HL-60 (cell line): Measurements from ENCODE around the gene XYLT1.

Experiments
- GABPA ChIP-seq: IDR thresholded peaks from 2 replicates; pipeline ENCODE4 v1.6.1; 2012; ENCODE audit warnings: low read depth
- POLR2AphosphoS5 ChIP-seq: IDR thresholded peaks from 2 replicates; pipeline ENCODE4 v1.6.1; 2012; ENCODE audit warnings: low read depth
- SPI1 ChIP-seq: IDR thresholded peaks from 2 replicates; pipeline ENCODE4 v1.6.1; 2012; ENCODE audit warnings: low read depth, mild to moderate bottlenecking, borderline replicate concordance
- TF ChIP-seq, protein P1 (sequence below): IDR thresholded peaks from one replicate; pipeline ENCODE4 v1.5.1; 2011; ENCODE audit warnings: low read length, control low read depth, inconsistent platforms; ENCODE audit not compliant: insufficient read depth
- TF ChIP-seq, protein P2 (sequence below): IDR thresholded peaks from 2 replicates; pipeline ENCODE4 v1.6.1; 2012; ENCODE audit warnings: low read depth; ENCODE audit not compliant: insufficient replicate concordance

DNA sequence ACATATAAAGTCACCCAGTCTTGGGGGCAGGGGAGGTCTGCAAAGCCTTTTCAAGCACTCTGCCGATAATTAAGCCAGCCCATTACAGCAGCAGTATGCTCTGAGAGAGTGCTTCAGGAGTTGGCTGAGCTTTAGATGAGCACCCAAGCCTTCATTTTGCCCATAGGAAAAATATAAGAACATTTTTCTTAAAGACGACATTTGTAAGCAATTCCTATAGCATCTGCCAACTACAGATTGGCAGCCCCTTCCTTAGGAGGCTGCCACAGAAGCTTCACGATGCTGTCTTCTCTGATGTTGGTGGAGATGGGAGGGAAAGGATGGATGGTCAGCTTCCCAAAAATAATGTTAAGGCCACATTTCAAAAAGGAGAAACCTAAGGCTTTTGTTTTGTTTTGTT lies 367.5 kb downstream of the XYLT1 start:
- TF ChIP-seq, protein P1, sequence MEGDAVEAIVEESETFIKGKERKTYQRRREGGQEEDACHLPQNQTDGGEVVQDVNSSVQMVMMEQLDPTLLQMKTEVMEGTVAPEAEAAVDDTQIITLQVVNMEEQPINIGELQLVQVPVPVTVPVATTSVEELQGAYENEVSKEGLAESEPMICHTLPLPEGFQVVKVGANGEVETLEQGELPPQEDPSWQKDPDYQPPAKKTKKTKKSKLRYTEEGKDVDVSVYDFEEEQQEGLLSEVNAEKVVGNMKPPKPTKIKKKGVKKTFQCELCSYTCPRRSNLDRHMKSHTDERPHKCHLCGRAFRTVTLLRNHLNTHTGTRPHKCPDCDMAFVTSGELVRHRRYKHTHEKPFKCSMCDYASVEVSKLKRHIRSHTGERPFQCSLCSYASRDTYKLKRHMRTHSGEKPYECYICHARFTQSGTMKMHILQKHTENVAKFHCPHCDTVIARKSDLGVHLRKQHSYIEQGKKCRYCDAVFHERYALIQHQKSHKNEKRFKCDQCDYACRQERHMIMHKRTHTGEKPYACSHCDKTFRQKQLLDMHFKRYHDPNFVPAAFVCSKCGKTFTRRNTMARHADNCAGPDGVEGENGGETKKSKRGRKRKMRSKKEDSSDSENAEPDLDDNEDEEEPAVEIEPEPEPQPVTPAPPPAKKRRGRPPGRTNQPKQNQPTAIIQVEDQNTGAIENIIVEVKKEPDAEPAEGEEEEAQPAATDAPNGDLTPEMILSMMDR: no peak
- TF ChIP-seq SPI1: no peak
- TF ChIP-seq POLR2AphosphoS5: no peak
- TF ChIP-seq, protein P2, sequence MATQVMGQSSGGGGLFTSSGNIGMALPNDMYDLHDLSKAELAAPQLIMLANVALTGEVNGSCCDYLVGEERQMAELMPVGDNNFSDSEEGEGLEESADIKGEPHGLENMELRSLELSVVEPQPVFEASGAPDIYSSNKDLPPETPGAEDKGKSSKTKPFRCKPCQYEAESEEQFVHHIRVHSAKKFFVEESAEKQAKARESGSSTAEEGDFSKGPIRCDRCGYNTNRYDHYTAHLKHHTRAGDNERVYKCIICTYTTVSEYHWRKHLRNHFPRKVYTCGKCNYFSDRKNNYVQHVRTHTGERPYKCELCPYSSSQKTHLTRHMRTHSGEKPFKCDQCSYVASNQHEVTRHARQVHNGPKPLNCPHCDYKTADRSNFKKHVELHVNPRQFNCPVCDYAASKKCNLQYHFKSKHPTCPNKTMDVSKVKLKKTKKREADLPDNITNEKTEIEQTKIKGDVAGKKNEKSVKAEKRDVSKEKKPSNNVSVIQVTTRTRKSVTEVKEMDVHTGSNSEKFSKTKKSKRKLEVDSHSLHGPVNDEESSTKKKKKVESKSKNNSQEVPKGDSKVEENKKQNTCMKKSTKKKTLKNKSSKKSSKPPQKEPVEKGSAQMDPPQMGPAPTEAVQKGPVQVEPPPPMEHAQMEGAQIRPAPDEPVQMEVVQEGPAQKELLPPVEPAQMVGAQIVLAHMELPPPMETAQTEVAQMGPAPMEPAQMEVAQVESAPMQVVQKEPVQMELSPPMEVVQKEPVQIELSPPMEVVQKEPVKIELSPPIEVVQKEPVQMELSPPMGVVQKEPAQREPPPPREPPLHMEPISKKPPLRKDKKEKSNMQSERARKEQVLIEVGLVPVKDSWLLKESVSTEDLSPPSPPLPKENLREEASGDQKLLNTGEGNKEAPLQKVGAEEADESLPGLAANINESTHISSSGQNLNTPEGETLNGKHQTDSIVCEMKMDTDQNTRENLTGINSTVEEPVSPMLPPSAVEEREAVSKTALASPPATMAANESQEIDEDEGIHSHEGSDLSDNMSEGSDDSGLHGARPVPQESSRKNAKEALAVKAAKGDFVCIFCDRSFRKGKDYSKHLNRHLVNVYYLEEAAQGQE: no peak
- TF ChIP-seq GABPA: no peak
